GM12878 (cell line): ENCODE results near the gene KAZN. TPM values are rescaled to one million over a fixed set of nuclear protein-coding genes. Genes with fewer than 3 reads are reported as not detected.

Experiments used
- ATAC-seq: fragments of 200-7000 bp; cut with Tn5 transposase; 3 replicates; pipeline ENCODE4 v1.9.1; 2020; ENCODE audit warnings: mild to moderate bottlenecking, moderate library complexity
- BruUV-seq: library from RNA; stranded (reverse); fragments of 400-500 nt; replicated peaks from 2 replicates; lab custom pipeline; 2021; lab: Mats Ljungman, UMichigan
- CTCF ChIA-PET: fragments of 300-600 bp; sonication (Branson Sonifier 250); formaldehyde crosslinking; extraction: SDS; loops from one replicate; lab custom pipeline; 2021; ENCODE audit warnings: inconsistent platforms; lab: Yijun Ruan, JAX
- POLR2A ChIA-PET: fragments of 350-600 bp; formaldehyde crosslinking; extraction: SDS; loops from one replicate; lab custom pipeline; 2021; ENCODE audit warnings: inconsistent platforms; lab: Charles Lee
- RAD21 ChIA-PET: fragments of 300-600 bp; sonication (Branson Sonifier 250); formaldehyde crosslinking; loops from one replicate; lab custom pipeline; 2023; ENCODE audit warnings: antibody characterized with exemption; ENCODE audit not compliant: unreplicated experiment; lab: Charles Lee
- SMC1A ChIA-PET: fragments of 300-600 bp; sonication (Branson Sonifier 250); formaldehyde crosslinking; loops from one replicate; lab custom pipeline; 2023; ENCODE audit not compliant: unreplicated experiment, uncharacterized antibody; lab: Charles Lee
- DNase-seq: peaks from one replicate; pipeline ENCODE4 v3.0.0-alpha.2; 2011; ENCODE audit warnings: low read depth, low spot score
- FAIRE-seq: peaks from 3 replicates; lab custom pipeline; 2011; peaks lifted over from hg19 to GRCh38; lab: Jason Lieb, UNC
- H2AFZ ChIP-seq: 2 replicates; pipeline ENCODE4 v1.6.0; 2011; ENCODE audit warnings: low read depth, low read length, control low read depth; ENCODE audit not compliant: control insufficient read depth
- H3K27ac ChIP-seq: 2 replicates; pipeline ENCODE4 v1.5.1; 2011; ENCODE audit warnings: control low read depth; ENCODE audit not compliant: control insufficient read depth, insufficient read depth
- H3K27me3 ChIP-seq, 2 experiments: replicated peaks in 1 of 2; 2 replicates each; pipeline versions ENCODE4 v1.6.0 to v1.6.1; 2011; ENCODE audit warnings: low read length in 1 of 2; ENCODE audit not compliant: control insufficient read depth in 2 of 2, insufficient read depth in 2 of 2
- H3K36me3 ChIP-seq, 2 experiments: 2 replicates each; pipeline ENCODE4 v1.5.1; 2011; ENCODE audit warnings: low read length in 1 of 2; ENCODE audit not compliant: control insufficient read depth in 2 of 2, insufficient read depth in 2 of 2
- H3K4me1 ChIP-seq: 2 replicates; pipeline ENCODE4 v1.6.1; 2011; ENCODE audit warnings: mild to moderate bottlenecking, low read length, moderate library complexity, mixed read lengths; ENCODE audit not compliant: control insufficient read depth, insufficient read depth
- H3K4me2 ChIP-seq: 2 replicates; pipeline ENCODE4 v1.6.0; 2011; ENCODE audit warnings: control low read depth; ENCODE audit not compliant: control insufficient read depth, insufficient read depth
- H3K4me3 ChIP-seq: fragments of 200-600 bp; sonication (generic); 2 replicates; pipeline ENCODE4 v1.5.1; 2016
- H3K79me2 ChIP-seq: 2 replicates; pipeline ENCODE4 v1.6.0; 2011; ENCODE audit warnings: low read length; ENCODE audit not compliant: control insufficient read depth, insufficient read depth
- H3K9ac ChIP-seq: 2 replicates; pipeline ENCODE4 v1.8.0; 2011; ENCODE audit warnings: low read length, control low read depth, mixed read lengths; ENCODE audit not compliant: control insufficient read depth, insufficient read depth
- H3K9me3 ChIP-seq: replicated peaks from 3 replicates; pipeline ENCODE4 v1.5.1; 2011; ENCODE audit warnings: mild to moderate bottlenecking, low read length; ENCODE audit not compliant: control insufficient read depth, insufficient read depth
- H4K20me1 ChIP-seq: 2 replicates; pipeline ENCODE4 v1.6.0; 2011; ENCODE audit not compliant: control insufficient read depth, insufficient read depth
- ELK1 ChIP-seq: IDR thresholded peaks from 2 replicates; pipeline ENCODE4 v1.6.1; 2012; ENCODE audit warnings: low read depth, low read length, improper control_type of control experiment
- GABPA ChIP-seq: IDR thresholded peaks from 2 replicates; pipeline ENCODE4 v1.6.1; 2014; ENCODE audit warnings: antibody characterized with exemption, low read depth, mild to moderate bottlenecking, inconsistent platforms
- HDAC6 ChIP-seq: fragments of 200-600 bp; sonication (generic); IDR thresholded peaks from one replicate; pipeline ENCODE4 v1.8.0; 2017; ENCODE audit warnings: antibody characterized with exemption; ENCODE audit not compliant: unreplicated experiment
- JUNB ChIP-seq: IDR thresholded peaks from 2 replicates; pipeline ENCODE4 v1.6.1; 2016; ENCODE audit warnings: antibody characterized with exemption, mild to moderate bottlenecking
- MEF2B ChIP-seq: fragments of 450-650 bp; IDR thresholded peaks from 2 replicates; pipeline ENCODE4 v1.6.1; 2018; ENCODE audit warnings: mild to moderate bottlenecking, moderate library complexity; ENCODE audit not compliant: partially characterized antibody, poor library complexity, severe bottlenecking
- NBN ChIP-seq: fragments of 450-650 bp; IDR thresholded peaks from 2 replicates; pipeline ENCODE4 v1.6.1; 2016
- NFYB ChIP-seq: IDR thresholded peaks from 2 replicates; pipeline ENCODE4 v1.6.1; 2011; ENCODE audit warnings: low read depth, mild to moderate bottlenecking, low read length, improper control_type of control experiment, moderate library complexity; ENCODE audit not compliant: insufficient read depth
- NR2C2 ChIP-seq: IDR thresholded peaks from 2 replicates; pipeline ENCODE4 v1.6.1; 2011; ENCODE audit warnings: borderline replicate concordance, low read depth; ENCODE audit not compliant: control insufficient read depth, insufficient read length
- USF1 ChIP-seq: IDR thresholded peaks from 2 replicates; pipeline ENCODE4 v1.6.1; 2011; ENCODE audit warnings: borderline replicate concordance, low read depth, mild to moderate bottlenecking, moderate library complexity, mixed read lengths, low read length; ENCODE audit not compliant: insufficient read depth; ENCODE audit errors: extremely low read length
- WGBS: methylation state at CpG from one replicate; pipeline ENCODE4 v1.1.6; 2016; ENCODE audit warnings: low lambda C conversion rate; ENCODE audit not compliant: insufficient replicate concordance, insufficient coverage; ENCODE audit errors: missing lambda C conversion rate; 5-methylcytosine and 5-hydroxymethylcytosine counted together
- in situ Hi-C: fragments of 300-500 bp; cut with MboI; formaldehyde crosslinking; loops from 9 replicates; pipeline ENCODE4 v1.14.3; 2018; ENCODE audit warnings: mixed read lengths
- intact Hi-C: fragments of 100-400 bp; cut with micrococcal nuclease; formaldehyde crosslinking; loops from one replicate; pipeline ENCODE4 v1.14.2; 2022; ENCODE audit not compliant: unreplicated experiment
- polyA plus RNA-seq, 11 experiments: library from polyadenylated mRNA; depleted of rRNA in 4 of 11; unstranded in 6 of 11; stranded (reverse) in 5 of 11; fragments of >200 nt; fragmentation: Nextera tagmentation in 4 of 11; fragmentation: Illumina TruSeq in 1 of 11; extraction: Ambion mirVana in 4 of 11; extraction: Trizol in 1 of 11; gene quantifications; 1 replicate in 1 of 11; 2 replicates in 10 of 11; pipeline versions ENCODE4 v1.2.1 to v1.2.3, GENCODE V29; 2011 to 2016; ENCODE audit warnings: inconsistent platforms in 2 of 11, missing spikeins in 2 of 11, low read depth in 1 of 11
- total RNA-seq, 4 experiments: library from RNA; depleted of rRNA in 3 of 4; stranded (reverse); fragments of >200 nt in 3 of 4; fragmentation: Illumina TruSeq in 1 of 4; extraction: Trizol in 1 of 4; gene quantifications; 2 replicates each; pipeline versions ENCODE4 v1.2.1 to v1.2.3, GENCODE V29; 2013 to 2021

The KAZN gene
- total and polyA plus RNA-seq, 10 of the 15 experiments (the other 5 are each of a cell fraction or from before 2014, with no cell fraction given) = 0.72 to 4.0 (median 1.2) TPM

GRCh38 chr1:15016001-15016400 is 417.5 kb downstream of the KAZN start:
- POLR2A ChIA-PET = no interaction called here
- DNase-seq = no peak
- H3K4me1 ChIP-seq = no peaks in the 10 kb centered on the region
- CTCF ChIA-PET = interaction anchor here (0.7 to 1.0 kb wide), 2 partner anchors 8 to 11 kb away, joined by 3 to 5 read pairs; no protein-coding TSS in a partner anchor
- no peak overlapping the region for H3K4me3 ChIP-seq
- in situ Hi-C loops (no loop called here), intact Hi-C loops (no loop called here)
- no peaks in the 10 kb centered on the region for H4K20me1 ChIP-seq
- no peak overlapping the region for H2AFZ ChIP-seq
- H3K4me2 ChIP-seq = no peak overlapping the region
- no peaks in the 10 kb centered on the region for H3K9me3 ChIP-seq
- SMC1A ChIA-PET = no interaction called here
- 43% methylated on average over 9 of the region's 9 CpGs for WGBS
- TF ChIP-seq NBN (no peak), HDAC6 (no peak), GABPA (no peak), NFYB (no peak), JUNB (no peak), MEF2B (no peak), ELK1 (no peak), NR2C2 (no peak), USF1 (no peak)
- TF ChIP-seq, all 136 proteins: peak for 0
- H3K79me2 ChIP-seq = no peaks in the 10 kb centered on the region
- no peaks in the 10 kb centered on the region for H3K27me3 ChIP-seq
- FAIRE-seq (no peak), ATAC-seq (no peak)
- BruUV-seq = no TSS peak
- RAD21 ChIA-PET = no interaction called here
- no peak overlapping the region for H3K27ac ChIP-seq
- no peak overlapping the region for H3K9ac ChIP-seq
- no peaks in the 10 kb centered on the region for H3K36me3 ChIP-seq
